Neural crest cell (in vitro differentiated cells): Measurements from ENCODE around the gene MTREX. TPM values are rescaled to one million over a fixed set of nuclear protein-coding genes. Genes with fewer than 3 reads are reported as not detected.

Experiments used
- DNase-seq: peaks from one replicate; pipeline ENCODE4 v3.0.0; 2021; ENCODE audit warnings: low read depth, mixed read lengths, low spot score
- H3K27ac Mint-ChIP-seq: one replicate; pipeline ENCODE4 v1.8.0; 2021; ENCODE audit warnings: mild to moderate bottlenecking, mixed read lengths; ENCODE audit not compliant: unreplicated experiment
- H3K27me3 Mint-ChIP-seq: 2 replicates; pipeline ENCODE4 v1.8.0; 2021; ENCODE audit warnings: low read depth, mild to moderate bottlenecking, mixed read lengths
- H3K36me3 Mint-ChIP-seq: 2 replicates; pipeline ENCODE4 v1.8.0; 2021; ENCODE audit warnings: low read depth, mild to moderate bottlenecking, mixed read lengths
- H3K4me1 Mint-ChIP-seq: 2 replicates; pipeline ENCODE4 v1.8.0; 2021; ENCODE audit warnings: mixed read lengths
- H3K4me3 Mint-ChIP-seq: one replicate; pipeline ENCODE4 v1.8.0; 2021; ENCODE audit warnings: mild to moderate bottlenecking, mixed read lengths
- H3K9me3 Mint-ChIP-seq: 2 replicates; pipeline ENCODE4 v1.8.0; 2021; ENCODE audit warnings: mixed read lengths
- total RNA-seq: library from RNA; stranded (reverse); gene quantifications from 2 replicates; pipeline ENCODE4 v1.2.1, GENCODE V29; 2021
- TF ChIP-seq, protein P1 (sequence below): fragments of 200-600 bp; sonication (generic); conservative IDR thresholded peaks from 2 replicates; pipeline ENCODE4 v1.5.0; 2021; ENCODE audit warnings: antibody characterized with exemption, mild to moderate bottlenecking

Gene MTREX
- total RNA-seq, 1 donor from 2014 or later: 101 TPM

DNA sequence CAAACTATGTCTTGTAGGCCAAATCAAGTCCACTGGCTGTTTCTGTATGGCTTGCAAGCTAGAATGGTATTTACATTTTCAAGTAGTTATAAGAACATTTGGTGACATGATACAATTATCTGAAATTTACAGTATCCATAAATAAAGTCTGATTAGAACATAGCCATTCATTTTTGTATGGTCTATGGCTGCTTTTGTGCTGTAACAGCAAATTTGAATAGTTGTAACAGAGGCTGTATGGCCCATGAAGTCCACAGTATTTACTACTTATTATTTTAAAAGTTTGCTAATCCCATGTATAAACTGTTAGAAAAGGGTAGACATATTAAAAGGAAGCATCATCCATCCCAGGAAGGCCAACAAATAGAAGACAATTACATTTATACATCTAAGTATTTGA is 18.0 kb upstream of the MTREX start:
- TF ChIP-seq, protein P1, sequence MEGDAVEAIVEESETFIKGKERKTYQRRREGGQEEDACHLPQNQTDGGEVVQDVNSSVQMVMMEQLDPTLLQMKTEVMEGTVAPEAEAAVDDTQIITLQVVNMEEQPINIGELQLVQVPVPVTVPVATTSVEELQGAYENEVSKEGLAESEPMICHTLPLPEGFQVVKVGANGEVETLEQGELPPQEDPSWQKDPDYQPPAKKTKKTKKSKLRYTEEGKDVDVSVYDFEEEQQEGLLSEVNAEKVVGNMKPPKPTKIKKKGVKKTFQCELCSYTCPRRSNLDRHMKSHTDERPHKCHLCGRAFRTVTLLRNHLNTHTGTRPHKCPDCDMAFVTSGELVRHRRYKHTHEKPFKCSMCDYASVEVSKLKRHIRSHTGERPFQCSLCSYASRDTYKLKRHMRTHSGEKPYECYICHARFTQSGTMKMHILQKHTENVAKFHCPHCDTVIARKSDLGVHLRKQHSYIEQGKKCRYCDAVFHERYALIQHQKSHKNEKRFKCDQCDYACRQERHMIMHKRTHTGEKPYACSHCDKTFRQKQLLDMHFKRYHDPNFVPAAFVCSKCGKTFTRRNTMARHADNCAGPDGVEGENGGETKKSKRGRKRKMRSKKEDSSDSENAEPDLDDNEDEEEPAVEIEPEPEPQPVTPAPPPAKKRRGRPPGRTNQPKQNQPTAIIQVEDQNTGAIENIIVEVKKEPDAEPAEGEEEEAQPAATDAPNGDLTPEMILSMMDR: no peak
- Mint-ChIP-seq H3K27me3 (no peaks in the 10 kb centered on the region), H3K4me1 (no peaks in the 10 kb centered on the region), H3K9me3 (no peaks in the 10 kb centered on the region), H3K27ac (no peak overlapping the region), H3K36me3 (peaks cover 24% of the 10 kb centered on the region), H3K4me3 (no peak overlapping the region)
- DNase-seq: no peak

DNA sequence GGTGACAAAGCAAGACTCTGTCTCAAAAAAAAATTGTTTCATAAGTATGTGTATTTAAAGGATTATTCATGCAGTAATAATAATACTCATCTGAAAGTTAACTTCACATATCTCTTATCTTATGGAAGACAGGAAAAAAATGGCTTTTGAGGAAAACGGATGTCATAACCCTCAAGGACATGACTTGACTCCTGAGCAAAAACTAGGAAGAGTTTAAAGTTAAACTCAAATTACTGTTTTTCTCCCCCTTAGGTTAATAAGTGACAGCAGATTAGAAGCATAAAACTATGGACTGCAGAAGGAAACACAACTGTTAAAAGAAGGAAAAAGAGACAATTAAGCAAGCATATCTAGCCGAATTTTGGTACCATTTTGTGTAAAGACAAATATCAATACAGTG is 16.8 kb upstream of the MTREX start:
- Mint-ChIP-seq H3K4me3 (no peak overlapping the region), H3K36me3 (peaks cover 32% of the 10 kb centered on the region), H3K27me3 (no peaks in the 10 kb centered on the region), H3K27ac (no peak overlapping the region), H3K4me1 (no peaks in the 10 kb centered on the region), H3K9me3 (no peaks in the 10 kb centered on the region)
- TF ChIP-seq, protein P1: no peak
- no peak for DNase-seq

DNA sequence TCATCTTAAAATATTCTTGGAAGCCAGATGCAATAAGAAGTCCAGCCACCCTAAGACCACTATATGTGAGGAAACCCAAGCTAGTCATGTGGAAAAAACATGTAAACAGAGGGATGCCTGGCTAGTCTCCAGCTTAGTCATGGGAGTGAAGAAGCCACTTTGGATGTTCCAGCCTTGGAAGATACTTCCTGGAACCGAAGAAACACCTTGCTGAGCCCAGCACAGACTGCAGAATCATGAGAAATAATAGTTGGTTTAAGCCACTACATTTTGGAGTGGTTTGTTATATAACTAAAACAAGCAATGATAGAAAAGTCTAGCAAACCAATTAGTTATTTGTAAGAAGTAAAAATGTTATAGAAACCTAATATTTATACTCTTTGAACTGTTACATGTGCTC is 12.9 kb upstream of the MTREX start:
- TF ChIP-seq, protein P1: no peak
- Mint-ChIP-seq H3K27me3 (no peaks in the 10 kb centered on the region), H3K9me3 (no peaks in the 10 kb centered on the region), H3K36me3 (peaks cover 36% of the 10 kb centered on the region), H3K4me3 (no peak overlapping the region), H3K27ac (no peak overlapping the region), H3K4me1 (no peaks in the 10 kb centered on the region)
- DNase-seq: no peak

DNA sequence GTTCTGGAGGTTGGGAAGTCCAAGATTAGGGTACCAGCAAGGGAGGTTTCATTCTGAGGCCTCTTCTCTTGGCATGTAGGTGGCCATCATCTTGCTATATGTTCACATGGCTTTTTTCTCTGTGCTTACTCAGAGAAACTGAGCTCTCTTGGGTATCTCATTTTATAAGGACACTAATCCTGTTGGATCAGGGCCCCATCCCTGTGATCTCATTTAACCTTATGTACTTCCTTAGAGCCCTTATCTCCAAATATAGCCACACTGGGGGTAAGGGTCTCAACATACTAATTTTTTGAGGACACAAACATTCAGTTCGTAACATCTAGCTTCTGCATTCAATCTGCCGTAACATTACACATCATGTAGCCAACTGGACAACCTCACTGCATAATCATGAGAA is 6.9 kb upstream of the MTREX start:
- Mint-ChIP-seq H3K27ac (no peak overlapping the region), H3K27me3 (no peaks in the 10 kb centered on the region), H3K9me3 (no peaks in the 10 kb centered on the region), H3K4me1 (no peaks in the 10 kb centered on the region), H3K36me3 (peaks cover 26% of the 10 kb centered on the region), H3K4me3 (no peak overlapping the region)
- DNase-seq: no peak
- TF ChIP-seq, protein P1: no peak

DNA sequence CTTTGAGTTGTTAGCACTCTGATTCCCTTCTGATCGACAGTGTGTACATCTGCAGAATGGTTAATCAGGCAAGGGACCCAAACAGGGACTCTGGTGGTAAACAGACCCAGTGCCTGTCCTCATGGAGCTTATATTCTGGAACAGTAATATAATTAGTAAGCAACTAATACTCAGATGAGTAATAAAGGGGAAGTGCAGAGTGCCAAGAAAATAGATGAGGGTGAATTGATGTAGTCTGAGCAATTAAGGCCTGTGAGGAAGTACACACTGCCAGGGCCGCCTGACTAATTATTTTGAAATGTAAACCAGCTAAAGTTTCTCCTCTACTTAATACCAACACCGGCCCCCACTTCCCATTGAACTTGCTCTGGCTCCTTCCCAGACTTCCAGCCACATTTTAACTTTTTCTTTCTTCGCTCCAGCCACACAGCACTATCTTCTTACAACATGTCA is 4.5 kb upstream of the MTREX start:
- DNase-seq: no peak
- H3K4me3 Mint-ChIP-seq: peak overlapping the region; percentile 11
- TF ChIP-seq, protein P1: no peak
- H3K36me3 Mint-ChIP-seq: peaks cover 18% of the 10 kb centered on the region
- no peak overlapping the region for H3K27ac Mint-ChIP-seq
- no peaks in the 10 kb centered on the region for H3K4me1 Mint-ChIP-seq
- no peaks in the 10 kb centered on the region for H3K27me3 Mint-ChIP-seq
- no peaks in the 10 kb centered on the region for H3K9me3 Mint-ChIP-seq

DNA sequence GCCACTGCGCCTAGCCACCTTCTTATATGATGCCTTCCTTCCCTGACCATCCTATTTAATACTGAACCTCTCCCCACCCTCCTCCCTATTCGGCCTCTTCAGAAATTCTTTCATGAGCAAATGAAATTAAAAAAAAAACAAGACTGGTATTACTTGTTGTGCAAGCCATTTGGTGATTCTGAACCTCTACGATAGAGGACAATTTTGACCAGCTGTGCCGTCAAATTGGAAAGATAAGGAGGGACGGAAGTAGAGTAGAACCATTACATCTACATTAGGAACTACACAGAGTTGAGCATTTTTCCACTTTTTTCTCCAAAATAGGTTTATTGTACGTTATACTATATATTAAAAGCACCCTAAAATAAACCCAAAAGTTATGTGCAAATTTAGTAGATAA is 3.2 kb upstream of the MTREX start:
- no peaks in the 10 kb centered on the region for H3K27me3 Mint-ChIP-seq
- H3K36me3 Mint-ChIP-seq: peaks cover 14% of the 10 kb centered on the region
- DNase-seq: no peak
- H3K9me3 Mint-ChIP-seq: no peaks in the 10 kb centered on the region
- H3K4me1 Mint-ChIP-seq: no peaks in the 10 kb centered on the region
- TF ChIP-seq, protein P1: no peak
- H3K27ac Mint-ChIP-seq: no peak overlapping the region
- H3K4me3 Mint-ChIP-seq: no peak overlapping the region
